ENCODE measurements around the gene DELE1. TPM values are rescaled to one million over a fixed set of nuclear protein-coding genes. Genes with fewer than 3 reads are reported as not detected.
A peak's percentile ranks its signal among the peaks of the same experiment; 100 is the strongest.

Gene DELE1
- total and polyA plus RNA-seq, 7 donors = 34.2 to 88.3 (median 52.6) TPM

- Histone ChIP-seq H3K27me3 (no peaks in the 10 kb centered on the region), H3K9me3 (no peaks in the 10 kb centered on the region), H3K36me3 (peaks cover 47 to 100% (median 70%) of the 10 kb centered on the region in 4 donors), H3K4me1 (peaks cover 0 to 3% (median 0%) of the 10 kb centered on the region in 4 donors), H3K27ac (no peak overlapping the region), H3K4me3 (no peak overlapping the region)
- no peak for DNase-seq
- WGBS, 2 donors = 95 to 98% methylated on average over 7 of the region's 7 CpGs
- TF ChIP-seq POLR2AphosphoS5 (IDR thresholded peaks at IDR 0.05) = no peak
- TF ChIP-seq POLR2A (IDR thresholded peaks at IDR 0.05) = no peak
- no peak for TF ChIP-seq EP300 (IDR thresholded peaks at IDR 0.05)
- no peak for TF ChIP-seq CTCF (IDR thresholded peaks at IDR 0.05)
- intact Hi-C loops (cut with DNase I) = no loop called here
Observed at GRCh38 chr5:141933151-141933550, 9.5 kb downstream of the DELE1 start.

- DNase-seq = no peak
- TF ChIP-seq EP300 (IDR thresholded peaks at IDR 0.05) = no peak
- TF ChIP-seq POLR2AphosphoS5 (IDR thresholded peaks at IDR 0.05) = no peak
- TF ChIP-seq CTCF (IDR thresholded peaks at IDR 0.05) = no peak
- no peak for TF ChIP-seq POLR2A (IDR thresholded peaks at IDR 0.05)
- Histone ChIP-seq H3K9me3 (no peaks in the 10 kb centered on the region), H3K36me3 (peaks cover 47 to 100% (median 68%) of the 10 kb centered on the region in 4 donors), H3K27me3 (no peaks in the 10 kb centered on the region), H3K27ac (no peak overlapping the region), H3K4me1 (peaks cover 0 to 3% (median 0%) of the 10 kb centered on the region in 4 donors), H3K4me3 (no peak overlapping the region)
- WGBS, 2 donors = 45 to 76% methylated on average over 11 of the region's 11 CpGs
- intact Hi-C loops (cut with DNase I) = no loop called here
Observed at GRCh38 chr5:141934099-141934844, 10.6 kb downstream of the DELE1 start.

GRCh38 chr5:141935538-141935937 lies 11.9 kb downstream of the DELE1 start:
- Histone ChIP-seq H3K4me3 (no peak overlapping the region), H3K9me3 (no peaks in the 10 kb centered on the region), H3K4me1 (peaks cover 0 to 3% (median 0%) of the 10 kb centered on the region in 4 donors), H3K36me3 (peaks cover 34 to 95% (median 56%) of the 10 kb centered on the region in 4 donors), H3K27me3 (no peaks in the 10 kb centered on the region), H3K27ac (no peak overlapping the region)
- intact Hi-C loops (cut with DNase I) = no loop called here
- WGBS, 2 donors = 92 to 95% methylated on average over 4 of the region's 4 CpGs
- no peak for DNase-seq
- TF ChIP-seq POLR2A (IDR thresholded peaks at IDR 0.05) (no peak), POLR2AphosphoS5 (IDR thresholded peaks at IDR 0.05) (no peak), EP300 (IDR thresholded peaks at IDR 0.05) (no peak), CTCF (IDR thresholded peaks at IDR 0.05) (no peak)

GRCh38 chr5:141940695-141941271 lies 17.1 kb downstream of the DELE1 start:
- peaks cover 12 to 43% (median 24%) of the 10 kb centered on the region in 4 donors for H3K36me3 ChIP-seq
- H3K4me3 ChIP-seq = no peak overlapping the region
- 48 to 52% methylated on average over 6 of the region's 6 CpGs for WGBS, 2 donors
- peaks cover 0 to 16% (median 6%) of the 10 kb centered on the region in 4 donors for H3K4me1 ChIP-seq
- no peaks in the 10 kb centered on the region for H3K9me3 ChIP-seq
- H3K27ac ChIP-seq = peak overlapping the region in 3 of 4 donors; percentile 17 to 37 (median 30)
- TF ChIP-seq CTCF (IDR thresholded peaks at IDR 0.05) (no peak), EP300 (IDR thresholded peaks at IDR 0.05) (no peak), POLR2AphosphoS5 (IDR thresholded peaks at IDR 0.05) (no peak), POLR2A (IDR thresholded peaks at IDR 0.05) (no peak)
- H3K27me3 ChIP-seq = no peaks in the 10 kb centered on the region
- intact Hi-C loops (cut with DNase I) = no loop called here
- no peak for DNase-seq

All from sigmoid colon (tissue), 7 donors.